ENCODE measurements around the gene HIPK3. TPM values are rescaled to one million over a fixed set of nuclear protein-coding genes. Genes with fewer than 3 reads are reported as not detected.

HIPK3 gene
- total and polyA plus RNA-seq, 9 of the 15 experiments (the other 6 are each of a cell fraction or from before 2014, with no cell fraction given), result 2.3 to 19.6 (median 7.5) TPM

DNA sequence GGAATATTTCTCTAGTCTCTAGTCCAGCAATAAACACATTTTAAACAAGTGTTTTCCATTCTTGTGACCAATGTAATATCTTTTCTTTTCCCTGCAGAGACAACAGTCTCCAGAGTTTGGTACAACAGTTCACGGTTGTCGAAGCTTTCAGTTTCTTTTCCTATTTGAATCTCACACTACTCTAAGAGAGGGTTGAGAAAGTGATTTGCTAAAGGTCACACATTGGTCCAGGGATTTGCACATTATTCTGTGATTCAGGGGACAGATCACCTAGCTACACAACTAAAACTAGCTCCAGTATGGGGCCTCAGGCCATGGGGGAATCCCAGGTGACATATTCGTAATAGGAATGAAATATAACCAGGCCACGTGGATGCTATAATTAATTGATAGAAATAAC is 132.5 kb downstream of the HIPK3 start:
- ChIA-PET CTCF (ENCODE audit: low intra/inter-chr PET ratio) (no interaction called here), POLR2A (no interaction called here)
- H3K4me2 ChIP-seq (ENCODE audit: insufficient read depth, low read length), result no peak overlapping the region
- ATAC-seq (no peak), DNase-seq (ENCODE audit: extremely low read depth in 1 of 4, low spot score in 3 of 4) (no peak), FAIRE-seq (no peak)
- intact Hi-C loops (cut with micrococcal nuclease) (no loop called here), in situ Hi-C loops (cut with MboI) (no loop called here)
- H3K4me3 ChIP-seq, result no peak overlapping the region
- H2AFZ ChIP-seq (ENCODE audit: low read depth, low read length), result no peak overlapping the region
- 2% methylated on average over 4 of the region's 4 CpGs for WGBS (ENCODE audit: insufficient coverage, low coverage, missing lambda C conversion rate)
- no peaks in the 10 kb centered on the region for H3K4me1 ChIP-seq (replicated peaks in 1 of 2; ENCODE audit: control insufficient read depth in 2 of 2, insufficient read depth in 2 of 2, low read length in 2 of 2)
- H3K9me1 ChIP-seq (ENCODE audit: control insufficient read depth, insufficient read depth, low read length), result no peaks in the 10 kb centered on the region
- H3K79me2 ChIP-seq (ENCODE audit: control insufficient read depth, insufficient read depth, low read length), result no peaks in the 10 kb centered on the region
- peaks cover 14 to 30% of the 10 kb centered on the region in 2 experiments for H3K27me3 ChIP-seq (ENCODE audit: control insufficient read depth in 2 of 2, insufficient read depth in 2 of 2, low read length in 2 of 2)
- BruUV-seq (replicated peaks), result no TSS peak
- no peaks in the 10 kb centered on the region; the same call in 1 of the 2 replicates for H3K9me3 ChIP-seq (replicated peaks; ENCODE audit: control insufficient read depth, insufficient read depth, low read depth, low read length)
- no peaks in the 10 kb centered on the region for H4K20me1 ChIP-seq (replicated peaks; ENCODE audit: control insufficient read depth, insufficient read depth, low read length)
- no peak overlapping the region for H3K9ac ChIP-seq (ENCODE audit: insufficient read depth in 1 of 2, low read depth in 2 of 2, low read length in 2 of 2)
- H3K36me3 ChIP-seq (ENCODE audit: control insufficient read depth, insufficient read depth, low read length), result no peaks in the 10 kb centered on the region
- H3K27ac ChIP-seq (ENCODE audit: extremely low read depth, low read depth, low read length), result no peak overlapping the region
- TF ChIP-seq YY1 (IDR thresholded peaks at IDR 0.05; ENCODE audit: borderline replicate concordance in 1 of 3, control insufficient read depth in 1 of 3, extremely low read depth in 1 of 3, insufficient read depth in 3 of 3, insufficient read length in 1 of 3, insufficient replicate concordance in 2 of 3, low read depth in 1 of 3, low read length in 2 of 3) (no peak), ZMIZ1 (IDR thresholded peaks at IDR 0.05; ENCODE audit: low read depth in 2 of 2, low read length in 2 of 2) (no peak), GTF2E2 (tag; IDR thresholded peaks at IDR 0.05) (no peak), POU5F1 (IDR thresholded peaks at IDR 0.05; ENCODE audit: borderline replicate concordance, low read depth, low read length, partially characterized antibody) (no peak), BDP1 (IDR thresholded peaks at IDR 0.05; ENCODE audit: insufficient read depth, insufficient read length) (no peak), ZNF12 (CRISPR knock-in tag; IDR thresholded peaks at IDR 0.05) (no peak), CTCFL (IDR thresholded peaks at IDR 0.05; ENCODE audit: borderline replicate concordance, insufficient read depth, low read depth, low read length, poor library complexity, severe bottlenecking) (no peak)
- TF ChIP-seq, protein P1, sequence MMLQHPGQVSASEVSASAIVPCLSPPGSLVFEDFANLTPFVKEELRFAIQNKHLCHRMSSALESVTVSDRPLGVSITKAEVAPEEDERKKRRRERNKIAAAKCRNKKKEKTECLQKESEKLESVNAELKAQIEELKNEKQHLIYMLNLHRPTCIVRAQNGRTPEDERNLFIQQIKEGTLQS (IDR thresholded peaks at IDR 0.05), result no peak
- TF ChIP-seq, protein P1 (CRISPR knock-in tag; conservative IDR thresholded peaks at IDR 0.05), result no peak
- TF ChIP-seq, protein P2, sequence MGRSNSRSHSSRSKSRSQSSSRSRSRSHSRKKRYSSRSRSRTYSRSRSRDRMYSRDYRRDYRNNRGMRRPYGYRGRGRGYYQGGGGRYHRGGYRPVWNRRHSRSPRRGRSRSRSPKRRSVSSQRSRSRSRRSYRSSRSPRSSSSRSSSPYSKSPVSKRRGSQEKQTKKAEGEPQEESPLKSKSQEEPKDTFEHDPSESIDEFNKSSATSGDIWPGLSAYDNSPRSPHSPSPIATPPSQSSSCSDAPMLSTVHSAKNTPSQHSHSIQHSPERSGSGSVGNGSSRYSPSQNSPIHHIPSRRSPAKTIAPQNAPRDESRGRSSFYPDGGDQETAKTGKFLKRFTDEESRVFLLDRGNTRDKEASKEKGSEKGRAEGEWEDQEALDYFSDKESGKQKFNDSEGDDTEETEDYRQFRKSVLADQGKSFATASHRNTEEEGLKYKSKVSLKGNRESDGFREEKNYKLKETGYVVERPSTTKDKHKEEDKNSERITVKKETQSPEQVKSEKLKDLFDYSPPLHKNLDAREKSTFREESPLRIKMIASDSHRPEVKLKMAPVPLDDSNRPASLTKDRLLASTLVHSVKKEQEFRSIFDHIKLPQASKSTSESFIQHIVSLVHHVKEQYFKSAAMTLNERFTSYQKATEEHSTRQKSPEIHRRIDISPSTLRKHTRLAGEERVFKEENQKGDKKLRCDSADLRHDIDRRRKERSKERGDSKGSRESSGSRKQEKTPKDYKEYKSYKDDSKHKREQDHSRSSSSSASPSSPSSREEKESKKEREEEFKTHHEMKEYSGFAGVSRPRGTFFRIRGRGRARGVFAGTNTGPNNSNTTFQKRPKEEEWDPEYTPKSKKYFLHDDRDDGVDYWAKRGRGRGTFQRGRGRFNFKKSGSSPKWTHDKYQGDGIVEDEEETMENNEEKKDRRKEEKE (IDR thresholded peaks at IDR 0.05; ENCODE audit: borderline replicate concordance in 1 of 2, control insufficient read depth in 1 of 2, low read depth in 2 of 2, low read length in 1 of 2), result no peak
